HG03378 (cell line): ENCODE measurements around the gene PDE4D.
"Not testable (repeated sequence)": the region's sequence is repeated elsewhere in the genome, so short reads cannot be mapped to it uniquely, and the experiment has no call there.

Experiments used
- ATAC-seq: cut with Tn5 transposase; IDR thresholded peaks from one replicate; pipeline ENCODE4 v1.9.1; 2021; ENCODE audit warnings: mild to moderate bottlenecking, moderate library complexity; ENCODE audit not compliant: unreplicated experiment

PDE4D gene

DNA sequence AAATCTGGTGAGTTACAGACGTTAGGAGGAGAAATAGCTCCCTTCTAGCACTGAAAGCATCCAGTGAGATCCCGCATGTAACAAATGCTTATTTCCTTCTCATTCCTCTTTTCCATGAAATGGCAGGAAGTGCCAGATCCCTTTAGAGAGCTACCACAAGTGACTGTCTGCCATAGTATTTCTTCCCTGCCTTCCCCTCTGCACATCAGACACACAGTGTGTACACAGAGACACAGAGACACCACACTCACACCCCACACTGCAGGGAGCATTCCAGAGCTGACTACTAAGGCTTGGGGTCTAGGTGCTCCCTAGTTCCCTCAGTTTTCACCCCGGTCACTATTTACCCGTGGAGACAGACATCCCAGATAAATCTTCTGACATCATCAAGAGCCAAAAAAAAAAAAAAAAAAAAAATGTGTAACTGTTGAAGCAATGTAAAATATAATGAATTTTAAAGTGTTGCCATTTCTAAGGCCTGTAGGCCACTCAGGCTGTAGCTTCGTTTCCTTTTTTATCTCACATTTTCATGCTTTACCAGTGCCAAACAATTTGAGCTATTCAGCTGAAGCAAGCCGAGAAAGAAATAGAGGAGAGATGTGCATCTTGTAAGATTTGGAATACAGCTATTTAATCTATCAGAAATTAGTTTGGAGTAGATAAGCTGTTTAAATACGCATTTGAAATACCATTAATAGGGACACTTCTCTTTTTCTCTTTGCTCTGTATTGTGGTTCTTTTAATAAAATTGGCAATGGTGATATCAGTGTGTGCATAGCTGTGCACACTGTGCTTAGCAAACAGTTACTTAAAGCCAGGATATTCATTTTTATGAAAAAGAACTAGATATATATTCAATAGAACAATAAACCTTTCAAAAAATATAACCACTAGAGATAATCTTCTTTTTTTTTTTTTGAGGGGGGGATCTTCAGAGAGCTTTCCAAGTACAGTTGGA, 405.5 kb downstream of the PDE4D start:
- ATAC-seq, result no peak

DNA sequence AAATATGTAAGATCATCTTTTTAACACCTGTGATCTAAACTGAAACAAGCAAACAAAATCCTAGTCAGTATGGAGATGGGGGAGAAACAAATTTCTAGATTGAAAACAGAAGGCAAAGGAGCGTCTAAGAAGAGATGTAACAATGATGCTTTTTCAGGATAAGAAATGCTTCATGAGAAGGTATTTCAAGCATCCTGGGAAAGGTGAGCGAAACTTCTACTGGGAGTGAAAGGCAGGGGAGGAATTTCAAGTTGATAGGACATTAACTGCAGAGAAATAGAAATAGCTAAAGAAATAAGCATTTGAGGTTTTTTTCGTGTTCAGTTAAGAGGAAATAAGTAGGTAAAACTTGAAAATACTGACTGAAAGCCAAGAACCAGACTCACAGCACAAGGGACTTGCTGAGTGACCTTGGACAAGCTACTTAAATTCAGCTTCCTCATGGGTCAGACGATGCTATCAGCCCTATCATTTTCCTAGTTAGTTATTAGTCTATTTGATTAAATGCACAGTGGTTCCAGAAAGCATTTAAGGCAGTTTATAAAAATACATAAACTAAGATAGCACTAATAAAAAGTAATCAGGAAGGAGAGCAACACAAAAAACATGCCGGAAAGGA, 406.3 kb downstream of the PDE4D start:
- no peak for ATAC-seq

GRCh38 chr5:59486508-59486907, 407.0 kb downstream of the PDE4D start:
- no peak for ATAC-seq

DNA sequence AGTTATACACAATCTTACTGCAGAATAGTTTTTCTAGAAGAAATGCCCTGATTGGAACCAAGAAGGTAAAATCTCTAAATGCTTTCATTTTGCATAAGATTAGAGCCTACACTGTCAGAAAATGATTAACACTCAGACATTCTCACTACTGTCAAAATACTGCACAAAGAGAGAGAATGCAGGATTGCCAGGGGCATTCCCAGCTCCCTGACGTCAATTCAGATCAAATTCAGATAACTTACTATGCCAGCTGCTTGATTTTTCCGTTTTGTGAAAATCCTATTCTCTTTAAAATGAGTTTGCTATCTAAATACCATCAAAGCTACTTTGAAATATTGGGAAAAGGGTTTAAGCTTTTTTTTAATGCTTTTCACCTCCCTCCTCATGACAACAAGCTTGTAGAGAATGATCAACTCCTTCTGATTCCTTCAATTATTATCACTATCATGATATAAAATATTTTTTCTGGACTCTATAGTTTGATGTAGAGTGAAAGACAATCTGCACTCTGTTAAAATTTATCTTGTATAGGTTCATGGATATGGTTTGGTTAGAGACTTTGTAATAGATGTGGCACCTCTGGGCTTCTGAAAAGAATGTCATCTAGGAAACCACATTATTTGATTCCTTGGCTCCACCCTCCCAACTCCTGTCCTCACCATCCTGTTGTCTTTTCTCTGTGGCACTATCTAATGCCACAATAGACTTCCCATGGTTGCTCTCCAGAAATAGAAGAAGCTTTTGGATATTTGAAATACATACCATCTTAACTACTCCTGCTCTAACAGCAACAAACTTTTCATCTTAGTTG, 407.7 kb downstream of the PDE4D start:
- no peak for ATAC-seq

GRCh38 chr5:59485107-59485506, 408.4 kb downstream of the PDE4D start:
- no peak for ATAC-seq

DNA sequence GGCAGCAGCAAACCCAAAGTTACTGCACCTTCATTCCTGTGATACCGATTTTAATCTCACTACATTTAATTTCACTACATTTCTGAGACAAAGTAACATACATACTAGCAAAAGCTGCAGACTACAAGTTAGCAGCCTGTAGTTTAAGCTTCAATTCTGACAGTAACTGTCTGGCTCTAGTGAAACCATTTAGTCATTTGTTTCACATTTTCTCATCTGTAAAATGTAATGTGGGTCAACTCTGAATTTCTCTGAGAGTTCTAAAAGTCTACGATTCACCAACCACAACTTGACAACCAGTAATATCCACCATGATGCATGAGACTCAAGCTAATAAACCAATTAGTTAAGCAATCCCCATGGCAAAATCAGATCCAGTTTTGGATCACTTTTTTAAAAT, 408.9 kb downstream of the PDE4D start:
- no peak for ATAC-seq

DNA sequence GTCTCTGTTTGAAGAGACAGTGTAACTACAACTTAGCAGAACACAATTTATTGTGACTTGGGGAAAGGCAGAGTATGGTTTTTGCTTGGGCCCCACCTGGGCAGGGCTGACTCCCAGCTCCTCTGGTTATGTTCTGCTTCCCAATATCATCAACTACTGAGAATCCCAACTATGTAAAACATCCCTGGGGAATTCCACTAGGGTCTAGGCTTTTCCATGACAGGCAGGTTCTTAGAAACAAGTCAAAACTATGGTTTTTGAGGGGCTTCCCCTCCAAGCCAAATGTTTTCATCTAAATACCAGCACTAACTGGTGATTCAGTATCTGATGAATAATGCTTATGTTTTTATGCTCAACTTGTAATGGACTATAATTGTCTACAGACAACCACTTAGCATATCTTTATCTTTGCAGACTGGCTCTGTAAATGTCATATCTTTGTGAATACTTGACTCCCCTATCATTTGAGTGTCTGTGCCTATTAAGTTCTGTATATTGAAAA, 409.5 kb downstream of the PDE4D start:
- no peak for ATAC-seq

- ATAC-seq, result no peak
These were observed 414.4 kb downstream of the PDE4D start for GRCh38 chr5:59479086-59479485.

DNA sequence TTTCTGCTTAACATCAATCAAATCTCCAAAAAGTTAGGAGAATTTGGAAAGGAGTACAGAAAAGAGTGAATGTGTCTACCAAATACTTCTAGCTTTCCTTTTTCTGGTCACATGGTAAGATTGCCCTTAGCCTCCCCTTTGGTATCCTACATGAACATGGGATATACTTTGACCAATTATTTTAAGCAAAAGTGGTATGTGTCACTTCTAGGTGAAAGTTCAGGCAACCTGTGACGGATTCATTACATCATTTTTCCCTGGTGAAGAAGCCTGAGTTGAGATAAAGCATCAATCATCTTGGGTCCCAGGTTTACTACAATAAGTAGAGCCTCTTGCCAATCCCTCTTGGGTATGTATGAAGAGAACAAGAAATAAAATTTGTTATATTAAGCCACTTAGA, 419.2 kb downstream of the PDE4D start:
- ATAC-seq, result no peak

DNA sequence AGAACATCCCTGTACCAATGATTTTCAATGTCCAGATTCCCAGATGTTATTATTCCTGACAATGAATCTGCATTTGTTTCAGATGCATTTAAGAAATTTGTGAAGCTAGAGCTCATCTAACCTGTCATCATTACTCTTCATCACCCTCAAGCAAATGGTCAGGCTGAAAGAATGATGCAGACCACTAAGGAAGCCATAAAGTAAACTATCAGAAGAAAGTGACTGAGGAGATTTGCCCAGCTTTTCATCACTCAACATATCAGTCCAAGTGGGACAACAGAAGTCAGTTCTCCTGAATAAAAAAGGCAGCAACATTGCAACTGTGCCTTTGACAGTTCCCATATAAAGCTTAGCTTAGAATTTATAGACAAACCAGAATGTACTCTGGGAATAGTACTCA, 419.9 kb downstream of the PDE4D start:
- ATAC-seq, result no peak

- no peak for ATAC-seq
These were observed 422.1 kb downstream of the PDE4D start for GRCh38 chr5:59471463-59471862.

DNA sequence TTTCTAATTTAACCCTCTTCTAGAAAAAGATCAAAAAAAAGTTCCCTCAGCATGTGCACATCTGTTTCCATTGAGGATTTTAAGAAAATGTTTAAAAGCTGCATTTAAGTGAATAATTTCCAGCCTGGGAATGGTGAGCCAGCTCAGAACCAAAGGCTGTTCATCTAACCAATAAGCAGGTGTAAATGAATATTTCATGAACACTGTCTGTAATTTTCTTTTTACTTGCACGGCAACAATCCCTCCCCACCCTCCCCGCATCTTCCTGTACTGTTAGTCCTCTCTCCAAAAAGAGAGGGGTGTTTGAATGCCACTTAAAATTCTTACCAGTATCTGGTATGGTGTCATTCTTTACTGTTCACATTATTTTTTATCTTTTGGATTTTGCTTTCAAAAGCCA, 425.6 kb downstream of the PDE4D start:
- no peak for ATAC-seq

DNA sequence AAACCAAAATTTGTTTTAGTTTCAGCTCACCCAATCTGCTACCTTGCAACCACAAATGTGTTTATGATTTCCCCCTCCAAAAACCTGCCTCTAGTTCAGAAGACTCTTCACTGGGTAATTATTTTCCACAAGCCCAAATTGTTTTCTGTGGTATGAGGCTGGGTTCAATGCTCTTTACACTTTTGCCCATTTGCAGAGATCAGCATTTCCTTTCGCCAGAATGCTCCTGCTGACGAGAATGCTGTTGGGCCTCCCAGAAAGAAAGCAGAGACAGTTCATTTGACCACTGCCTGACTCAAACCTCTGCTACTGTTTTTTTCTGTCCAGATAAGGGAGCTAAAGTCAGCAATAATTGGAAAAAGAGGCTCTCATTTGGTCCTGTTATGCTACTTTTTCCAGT, 427.3 kb downstream of the PDE4D start:
- ATAC-seq, result no peak

GRCh38 chr5:59464969-59465368, 428.6 kb downstream of the PDE4D start:
- ATAC-seq, result no peak

GRCh38 chr5:59463618-59464166, 429.8 kb downstream of the PDE4D start:
- ATAC-seq, result not testable (repeated sequence)

DNA sequence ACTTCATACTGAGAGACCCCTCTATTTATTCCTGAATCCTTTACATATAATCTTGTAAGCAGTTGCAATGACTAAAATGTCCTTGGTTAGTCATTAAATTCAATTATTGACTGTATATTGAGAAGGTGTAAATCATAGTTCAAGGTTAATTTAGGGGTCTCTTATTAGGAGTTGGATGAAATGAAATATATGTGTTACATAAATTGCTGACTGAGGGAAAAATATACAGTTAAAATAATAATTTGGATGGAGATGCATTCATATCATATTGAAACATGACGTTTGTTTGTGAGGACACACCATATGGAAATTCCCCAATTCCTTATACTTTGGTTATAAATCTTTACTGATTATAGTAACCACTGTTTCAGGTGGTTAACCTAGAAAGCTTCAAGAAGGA, 430.6 kb downstream of the PDE4D start:
- ATAC-seq, result no peak

- no peak for ATAC-seq
These were observed 433.0 kb downstream of the PDE4D start for GRCh38 chr5:59460368-59461153.

- ATAC-seq, result no peak
These were observed 434.4 kb downstream of the PDE4D start for GRCh38 chr5:59458966-59459729.

DNA sequence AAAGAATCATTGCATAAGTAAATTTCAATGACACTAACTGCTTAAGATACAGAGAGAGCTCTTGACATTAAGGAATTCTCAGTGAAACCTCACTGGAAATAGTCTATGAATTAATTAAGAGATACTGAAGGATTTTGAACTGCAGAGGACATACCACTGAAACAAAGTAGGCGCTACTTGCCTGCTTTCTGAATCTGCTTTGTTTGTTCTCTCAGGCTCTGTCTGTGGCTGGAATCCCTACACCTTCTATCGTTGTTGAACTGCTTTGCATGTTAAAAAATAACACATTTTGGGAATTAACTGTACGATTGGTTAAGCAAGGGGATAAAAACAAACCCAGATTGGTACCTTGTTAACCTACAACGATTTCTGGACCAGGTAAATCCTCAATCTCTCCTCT, 435.2 kb downstream of the PDE4D start:
- ATAC-seq, result no peak
